ENCODE measurements around the gene TSEN34. TPM values are rescaled to one million over a fixed set of nuclear protein-coding genes. Genes with fewer than 3 reads are reported as not detected.

TSEN34 gene
- total RNA-seq, 4 donors from 2014 or later, result 42.7 to 76.3 (median 69.1) TPM

DNA sequence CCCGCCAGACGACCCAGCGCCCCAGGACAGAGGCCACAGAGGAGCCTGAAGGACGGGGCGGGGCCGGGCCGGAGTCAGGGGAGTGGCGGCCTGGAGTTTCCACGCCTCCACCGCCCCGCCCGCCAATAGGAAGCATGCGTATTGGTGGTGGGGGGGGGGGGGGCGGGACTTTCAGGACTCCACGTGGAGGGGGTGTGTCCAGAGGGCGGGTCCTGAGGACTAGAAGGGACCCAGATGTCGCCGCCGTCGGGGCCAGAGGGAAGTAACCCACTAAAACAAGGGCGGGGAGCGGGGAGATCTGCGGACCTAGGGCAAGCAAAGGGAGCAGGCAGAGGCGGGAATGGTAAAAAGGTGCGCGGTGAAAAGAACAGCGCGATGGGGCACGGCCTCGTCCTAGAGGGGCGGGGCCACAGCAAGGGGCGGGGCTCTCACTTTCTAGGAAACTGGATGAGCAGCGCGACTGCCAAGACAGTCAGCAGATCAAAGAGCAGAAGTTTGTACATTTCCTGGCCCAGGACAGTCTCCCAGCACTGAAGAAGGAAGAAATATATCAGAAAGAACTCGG is 28.8 kb upstream of the TSEN34 start:
- Histone ChIP-seq H3K36me3 (peaks cover 3% of the 10 kb centered on the region), H3K4me3 (peak overlapping the region; percentile 39), H3K9me3 (no peaks in the 10 kb centered on the region), H3K4me1 (peaks cover 51% of the 10 kb centered on the region), H3K27me3 (no peaks in the 10 kb centered on the region), H3K27ac (no peak overlapping the region)
- WGBS, result 4% methylated on average over 22 of the region's 35 CpGs
- DNase-seq (ENCODE audit: low spot score in 2 of 2), result peak; percentile 91 to 95
- TF ChIP-seq, protein P1, sequence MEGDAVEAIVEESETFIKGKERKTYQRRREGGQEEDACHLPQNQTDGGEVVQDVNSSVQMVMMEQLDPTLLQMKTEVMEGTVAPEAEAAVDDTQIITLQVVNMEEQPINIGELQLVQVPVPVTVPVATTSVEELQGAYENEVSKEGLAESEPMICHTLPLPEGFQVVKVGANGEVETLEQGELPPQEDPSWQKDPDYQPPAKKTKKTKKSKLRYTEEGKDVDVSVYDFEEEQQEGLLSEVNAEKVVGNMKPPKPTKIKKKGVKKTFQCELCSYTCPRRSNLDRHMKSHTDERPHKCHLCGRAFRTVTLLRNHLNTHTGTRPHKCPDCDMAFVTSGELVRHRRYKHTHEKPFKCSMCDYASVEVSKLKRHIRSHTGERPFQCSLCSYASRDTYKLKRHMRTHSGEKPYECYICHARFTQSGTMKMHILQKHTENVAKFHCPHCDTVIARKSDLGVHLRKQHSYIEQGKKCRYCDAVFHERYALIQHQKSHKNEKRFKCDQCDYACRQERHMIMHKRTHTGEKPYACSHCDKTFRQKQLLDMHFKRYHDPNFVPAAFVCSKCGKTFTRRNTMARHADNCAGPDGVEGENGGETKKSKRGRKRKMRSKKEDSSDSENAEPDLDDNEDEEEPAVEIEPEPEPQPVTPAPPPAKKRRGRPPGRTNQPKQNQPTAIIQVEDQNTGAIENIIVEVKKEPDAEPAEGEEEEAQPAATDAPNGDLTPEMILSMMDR (IDR thresholded peaks at IDR 0.05), result no peak
- no peak for TF ChIP-seq POLR2A (IDR thresholded peaks at IDR 0.05)
- no peak for TF ChIP-seq EP300 (IDR thresholded peaks at IDR 0.05)
- TF ChIP-seq POLR2AphosphoS5 (IDR thresholded peaks at IDR 0.05), result no peak

DNA sequence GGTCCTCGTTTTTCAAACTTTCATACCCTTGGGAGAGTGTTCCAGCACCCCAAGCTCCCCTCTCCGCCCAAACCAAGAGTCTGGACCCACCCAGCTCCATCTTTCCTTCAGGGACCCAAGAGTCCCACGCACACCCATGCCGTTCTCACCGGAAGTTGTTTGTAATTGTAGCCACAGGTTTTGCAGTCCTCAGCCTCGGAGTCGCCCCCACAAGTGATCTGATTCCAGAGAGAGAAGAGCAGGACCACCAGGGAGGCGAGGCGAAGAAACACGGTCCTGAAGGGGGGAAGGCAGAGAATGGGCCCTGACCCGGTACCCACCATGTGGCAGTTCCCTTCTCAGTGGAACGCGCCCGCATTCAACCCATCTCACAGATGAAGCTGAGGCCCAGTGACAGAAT is 28.2 kb upstream of the TSEN34 start:
- H3K27me3 ChIP-seq, result no peaks in the 10 kb centered on the region
- no peaks in the 10 kb centered on the region for H3K36me3 ChIP-seq
- peak overlapping the region; percentile 39 for H3K4me3 ChIP-seq
- no peak overlapping the region for H3K27ac ChIP-seq
- no peaks in the 10 kb centered on the region for H3K9me3 ChIP-seq
- TF ChIP-seq POLR2AphosphoS5 (IDR thresholded peaks at IDR 0.05) (no peak), EP300 (IDR thresholded peaks at IDR 0.05) (no peak), POLR2A (IDR thresholded peaks at IDR 0.05) (no peak)
- TF ChIP-seq, protein P1 (IDR thresholded peaks at IDR 0.05), result no peak
- 71% methylated on average over 14 of the region's 14 CpGs for WGBS
- peaks cover 51% of the 10 kb centered on the region for H3K4me1 ChIP-seq
- no peak for DNase-seq (ENCODE audit: low spot score in 2 of 2)

DNA sequence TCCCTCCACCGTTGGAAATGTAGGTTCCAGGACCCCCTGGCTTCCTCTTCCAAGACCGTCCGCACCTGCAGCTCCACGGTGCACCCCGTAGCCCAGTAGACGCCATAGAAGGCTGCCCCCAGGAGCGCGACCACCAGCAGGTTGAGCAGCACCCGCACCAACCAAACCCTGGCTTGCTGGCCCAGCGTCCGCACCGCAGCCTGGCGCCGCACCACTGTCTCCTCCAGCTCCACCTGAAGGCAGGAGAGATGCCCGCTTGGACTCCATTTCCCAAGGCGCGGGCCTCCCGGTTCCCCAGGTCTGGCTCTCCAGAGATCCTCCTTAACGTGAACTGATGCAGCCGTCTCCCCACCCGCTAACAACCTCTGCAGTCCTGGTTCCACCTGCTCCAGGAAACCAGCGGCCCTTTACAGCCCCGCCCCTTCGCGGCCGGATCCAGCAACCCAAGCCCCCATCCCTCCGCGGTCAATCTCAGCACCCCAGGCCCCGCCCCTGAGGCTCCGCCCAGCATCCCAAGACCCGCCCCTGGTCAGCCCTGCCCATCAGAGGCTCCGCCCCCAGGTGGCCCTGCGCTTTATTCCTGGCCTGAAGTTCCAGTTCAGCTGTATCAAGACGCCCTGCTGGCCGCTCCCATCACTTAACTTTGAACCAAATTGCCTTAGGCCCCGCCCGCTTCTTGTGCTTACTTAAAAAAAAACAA is 26.6 kb upstream of the TSEN34 start:
- Histone ChIP-seq H3K9me3 (no peaks in the 10 kb centered on the region), H3K4me3 (no peak overlapping the region), H3K27ac (no peak overlapping the region), H3K36me3 (no peaks in the 10 kb centered on the region), H3K4me1 (peaks cover 43% of the 10 kb centered on the region), H3K27me3 (no peaks in the 10 kb centered on the region)
- no peak for DNase-seq (ENCODE audit: low spot score in 2 of 2)
- WGBS, result 12% methylated on average over 34 of the region's 37 CpGs
- TF ChIP-seq, protein P1 (IDR thresholded peaks at IDR 0.05), result no peak
- TF ChIP-seq POLR2A (IDR thresholded peaks at IDR 0.05) (no peak), POLR2AphosphoS5 (IDR thresholded peaks at IDR 0.05) (no peak), EP300 (IDR thresholded peaks at IDR 0.05) (no peak)

DNA sequence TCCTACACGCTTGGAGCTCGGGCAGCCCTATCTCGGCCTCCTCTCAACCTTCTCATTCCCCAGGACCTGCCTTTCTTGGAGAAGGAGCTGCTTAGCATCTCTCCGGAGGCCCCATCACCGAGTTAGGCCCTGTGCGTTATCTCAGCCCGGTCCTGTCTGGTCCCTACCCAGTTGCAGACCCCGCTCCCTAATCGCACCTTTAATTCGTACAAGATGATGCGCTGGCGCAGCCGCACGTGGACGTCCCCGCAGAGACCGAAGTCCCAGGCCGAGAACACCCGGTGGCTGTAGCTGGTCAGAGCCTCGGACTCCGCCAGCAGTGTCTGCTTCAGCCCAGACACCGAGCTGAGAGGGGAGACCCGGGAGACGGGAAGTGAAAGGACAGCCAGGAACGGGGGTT is 25.9 kb upstream of the TSEN34 start:
- WGBS, result 89% methylated on average over 25 of the region's 25 CpGs
- Histone ChIP-seq H3K4me1 (peaks cover 40% of the 10 kb centered on the region), H3K4me3 (no peak overlapping the region), H3K9me3 (no peaks in the 10 kb centered on the region), H3K27me3 (no peaks in the 10 kb centered on the region), H3K27ac (no peak overlapping the region), H3K36me3 (no peaks in the 10 kb centered on the region)
- TF ChIP-seq POLR2A (IDR thresholded peaks at IDR 0.05), result no peak
- TF ChIP-seq EP300 (IDR thresholded peaks at IDR 0.05), result no peak
- no peak for TF ChIP-seq POLR2AphosphoS5 (IDR thresholded peaks at IDR 0.05)
- TF ChIP-seq, protein P1 (IDR thresholded peaks at IDR 0.05), result no peak
- DNase-seq (ENCODE audit: low spot score in 2 of 2), result no peak

DNA sequence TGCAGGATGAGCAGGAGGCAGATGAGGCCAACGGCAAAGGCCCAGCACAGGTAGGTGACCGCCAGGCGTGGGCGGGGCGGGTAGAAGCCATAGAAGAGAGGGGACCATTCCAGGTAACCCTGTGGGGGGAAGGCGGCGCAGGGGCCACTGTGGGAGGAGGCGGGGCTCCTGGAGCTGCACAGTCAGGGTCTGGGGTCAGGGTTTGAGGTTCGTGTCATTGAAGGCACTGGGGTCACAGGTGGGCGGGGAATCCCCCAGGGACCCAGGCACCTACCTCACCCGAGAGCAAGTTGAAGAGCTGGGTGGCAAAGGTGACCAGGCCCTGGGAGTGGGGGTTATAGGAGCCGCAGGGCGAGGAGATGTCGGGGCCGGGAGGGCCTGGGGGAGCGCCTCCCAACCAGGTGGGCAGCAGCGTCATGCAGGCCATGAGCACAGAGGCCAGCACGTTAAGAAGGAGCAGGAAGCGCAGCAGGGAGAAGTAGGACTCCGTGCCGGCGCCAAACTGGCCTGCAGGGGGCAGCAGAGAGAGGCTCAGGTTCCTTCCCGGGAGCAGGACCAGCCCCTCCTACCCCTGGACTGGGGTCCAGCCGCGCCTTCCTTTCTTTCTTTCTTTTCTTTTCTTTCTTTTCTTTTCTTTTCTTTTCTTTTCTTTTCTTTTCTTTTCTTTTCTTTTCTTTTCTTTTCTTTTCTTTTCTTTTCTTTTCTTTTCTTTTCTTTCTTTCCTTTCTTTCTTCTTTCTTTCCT is 22.8 kb upstream of the TSEN34 start:
- Histone ChIP-seq H3K36me3 (no peaks in the 10 kb centered on the region), H3K9me3 (no peaks in the 10 kb centered on the region), H3K27ac (no peak overlapping the region), H3K4me3 (no peak overlapping the region), H3K4me1 (peaks cover 21% of the 10 kb centered on the region), H3K27me3 (peaks cover 3% of the 10 kb centered on the region)
- 34% methylated on average over 17 of the region's 25 CpGs for WGBS
- peak; percentile 90 to 95 for DNase-seq (ENCODE audit: low spot score in 2 of 2)
- TF ChIP-seq, protein P1 (IDR thresholded peaks at IDR 0.05), result peak; percentile 57 to 95
- TF ChIP-seq POLR2A (IDR thresholded peaks at IDR 0.05), result no peak
